Left lung (tissue), 10 donors: Measurements from ENCODE around the gene ROBO2. TPM values are rescaled to one million over a fixed set of nuclear protein-coding genes. Genes with fewer than 3 reads are reported as not detected.

Source experiments
- ATAC-seq: fragments of 200-7000 bp; cut with Tn5 transposase; one replicate; pipeline ENCODE4 v1.9.1; 2020; ENCODE audit warnings: moderate library complexity
- DNase-seq, 4 donors: peaks; one replicate each; pipeline ENCODE4 v3.0.0-alpha.2; 2013 to 2020
- H3K27ac ChIP-seq, 2 donors: fragments of 200-600 bp; sonication (generic) in 1 of 2; one replicate each; pipeline versions ENCODE4 v1.5.0 to v1.8.0; 2020 to 2021
- H3K27me3 ChIP-seq, 2 donors: fragments of 200-600 bp; sonication (generic) in 1 of 2; one replicate each; pipeline versions ENCODE4 v1.5.0 to v1.8.0; 2020 to 2021
- H3K36me3 ChIP-seq, 2 donors: fragments of 200-600 bp; sonication (generic) in 1 of 2; one replicate each; pipeline versions ENCODE4 v1.5.0 to v1.8.0; 2020 to 2021
- H3K4me1 ChIP-seq, 2 donors: fragments of 200-600 bp; one replicate each; pipeline ENCODE4 v1.8.0; 2021
- H3K4me3 ChIP-seq, 2 donors: fragments of 200-600 bp; sonication (generic) in 1 of 2; one replicate each; pipeline versions ENCODE4 v1.5.0 to v1.8.0; 2020 to 2021; ENCODE audit warnings: mild to moderate bottlenecking in 1 of 2
- H3K9me3 ChIP-seq, 2 donors: fragments of 200-600 bp; sonication (generic) in 1 of 2; one replicate each; pipeline versions ENCODE4 v1.5.0 to v1.8.0; 2020 to 2021
- intact Hi-C, 2 donors: fragments of 100-400 bp; cut with DNase I; formaldehyde crosslinking; loops; one replicate each; pipeline versions ENCODE4 v1.11.2 to v1.14.2; 2022
- polyA plus RNA-seq, 6 donors: library from polyadenylated mRNA; unstranded; fragments of 120-200 nt; gene quantifications; one replicate each; pipeline ENCODE4 v1.2.1, GENCODE V29; 2013; ENCODE audit not compliant: insufficient read length in 6 of 6
- total RNA-seq, 2 donors: library from RNA; stranded (reverse); fragmentation: NEBNext Ultra II Directional; extraction: Animal tissue kit (Norgen Biotek cat#: 25700); gene quantifications; one replicate each; pipeline ENCODE4 v1.2.1, GENCODE V29; 2021
- TF ChIP-seq, protein P1 (sequence below), 2 donors: fragments of 200-600 bp; sonication (generic) in 1 of 2; IDR thresholded peaks; one replicate each; pipeline versions ENCODE4 v1.5.0 to v1.8.0; 2021; ENCODE audit warnings: antibody characterized with exemption in 2 of 2
- donor health status: DM: no; HTN: yes; CAD: no.
- donor health status: DM: no; HTN: no; CAD: no.

Gene ROBO2
- total and polyA plus RNA-seq, 8 donors, result 4.9 to 66.2 (median 51.1) TPM

DNA sequence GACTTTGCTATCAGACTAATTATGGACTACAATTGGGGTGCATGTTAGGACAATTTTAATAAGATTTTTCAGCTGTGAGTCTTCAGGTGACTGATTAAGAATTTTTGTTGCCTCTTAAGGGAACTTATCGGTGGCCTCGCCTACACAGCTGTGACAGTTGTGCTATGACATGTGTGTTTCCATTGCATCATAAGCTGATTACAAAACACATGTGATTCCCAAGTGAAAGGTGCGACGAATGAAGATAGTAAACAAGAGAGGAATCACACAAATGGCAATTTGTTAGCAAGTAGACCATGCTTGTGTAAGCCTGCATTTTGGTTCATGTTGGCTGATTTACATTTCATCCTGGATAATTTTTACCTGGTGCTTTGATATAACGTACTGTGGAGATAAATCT is 8.3 kb downstream of the ROBO2 start:
- Histone ChIP-seq H3K27ac (no peak overlapping the region), H3K27me3 (no peaks in the 10 kb centered on the region), H3K4me3 (no peak overlapping the region), H3K4me1 (no peaks in the 10 kb centered on the region), H3K36me3 (no peaks in the 10 kb centered on the region), H3K9me3 (no peaks in the 10 kb centered on the region)
- TF ChIP-seq, protein P1, sequence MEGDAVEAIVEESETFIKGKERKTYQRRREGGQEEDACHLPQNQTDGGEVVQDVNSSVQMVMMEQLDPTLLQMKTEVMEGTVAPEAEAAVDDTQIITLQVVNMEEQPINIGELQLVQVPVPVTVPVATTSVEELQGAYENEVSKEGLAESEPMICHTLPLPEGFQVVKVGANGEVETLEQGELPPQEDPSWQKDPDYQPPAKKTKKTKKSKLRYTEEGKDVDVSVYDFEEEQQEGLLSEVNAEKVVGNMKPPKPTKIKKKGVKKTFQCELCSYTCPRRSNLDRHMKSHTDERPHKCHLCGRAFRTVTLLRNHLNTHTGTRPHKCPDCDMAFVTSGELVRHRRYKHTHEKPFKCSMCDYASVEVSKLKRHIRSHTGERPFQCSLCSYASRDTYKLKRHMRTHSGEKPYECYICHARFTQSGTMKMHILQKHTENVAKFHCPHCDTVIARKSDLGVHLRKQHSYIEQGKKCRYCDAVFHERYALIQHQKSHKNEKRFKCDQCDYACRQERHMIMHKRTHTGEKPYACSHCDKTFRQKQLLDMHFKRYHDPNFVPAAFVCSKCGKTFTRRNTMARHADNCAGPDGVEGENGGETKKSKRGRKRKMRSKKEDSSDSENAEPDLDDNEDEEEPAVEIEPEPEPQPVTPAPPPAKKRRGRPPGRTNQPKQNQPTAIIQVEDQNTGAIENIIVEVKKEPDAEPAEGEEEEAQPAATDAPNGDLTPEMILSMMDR (IDR thresholded peaks at IDR 0.05), result no peak
- intact Hi-C loops, result no loop called here
- no peak for DNase-seq
- ATAC-seq, result no peak

DNA sequence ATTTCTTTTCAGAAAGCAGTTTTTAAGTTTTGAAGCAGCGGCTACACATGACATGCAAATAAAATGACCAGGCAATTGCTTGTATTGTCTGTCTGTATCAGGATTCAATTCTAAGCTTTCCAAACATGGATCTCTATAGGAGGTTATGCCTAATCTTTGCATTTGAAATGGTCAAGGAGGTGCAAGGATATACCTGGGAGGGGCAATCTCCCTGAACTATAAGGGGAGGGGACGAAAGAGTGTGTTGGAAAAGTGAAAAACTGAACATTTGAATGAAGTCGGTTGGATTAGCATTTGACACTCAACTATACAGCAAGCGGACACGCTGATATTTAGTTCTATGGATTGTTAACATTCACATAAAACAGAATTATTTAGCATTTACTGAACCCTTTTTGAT is 11.7 kb downstream of the ROBO2 start:
- TF ChIP-seq, protein P1 (IDR thresholded peaks at IDR 0.05), result no peak
- Histone ChIP-seq H3K9me3 (no peaks in the 10 kb centered on the region), H3K36me3 (no peaks in the 10 kb centered on the region), H3K4me1 (no peaks in the 10 kb centered on the region), H3K4me3 (no peak overlapping the region), H3K27ac (no peak overlapping the region), H3K27me3 (no peaks in the 10 kb centered on the region)
- no peak for ATAC-seq
- DNase-seq, result no peak
- intact Hi-C loops, result no loop called here

DNA sequence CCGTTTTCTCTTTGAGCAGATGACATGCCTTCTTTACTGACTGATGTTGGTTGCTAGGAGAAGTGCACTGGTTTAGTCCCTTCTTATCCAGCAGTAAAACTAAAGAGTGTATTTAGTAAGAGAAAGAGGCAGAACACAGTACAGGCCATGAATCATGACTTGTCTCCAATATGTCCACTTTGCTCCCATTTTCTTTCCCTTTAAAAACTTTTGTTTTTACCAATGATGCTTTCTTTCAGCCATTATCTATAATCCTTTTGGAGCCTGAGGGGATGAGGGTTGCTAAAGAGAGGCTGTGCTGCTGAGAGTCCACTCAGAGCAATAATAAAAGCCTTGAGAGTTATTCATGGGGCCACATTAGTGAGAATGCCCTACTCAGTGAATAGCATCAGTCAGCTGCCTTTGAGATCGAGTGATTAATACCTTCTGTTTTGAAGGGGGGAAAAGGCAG is 12.2 kb downstream of the ROBO2 start:
- TF ChIP-seq, protein P1 (IDR thresholded peaks at IDR 0.05), result no peak
- no peak for DNase-seq
- Histone ChIP-seq H3K36me3 (no peaks in the 10 kb centered on the region), H3K4me3 (no peak overlapping the region), H3K9me3 (no peaks in the 10 kb centered on the region), H3K27me3 (no peaks in the 10 kb centered on the region), H3K4me1 (no peaks in the 10 kb centered on the region), H3K27ac (no peak overlapping the region)
- intact Hi-C loops, result no loop called here
- ATAC-seq, result no peak

DNA sequence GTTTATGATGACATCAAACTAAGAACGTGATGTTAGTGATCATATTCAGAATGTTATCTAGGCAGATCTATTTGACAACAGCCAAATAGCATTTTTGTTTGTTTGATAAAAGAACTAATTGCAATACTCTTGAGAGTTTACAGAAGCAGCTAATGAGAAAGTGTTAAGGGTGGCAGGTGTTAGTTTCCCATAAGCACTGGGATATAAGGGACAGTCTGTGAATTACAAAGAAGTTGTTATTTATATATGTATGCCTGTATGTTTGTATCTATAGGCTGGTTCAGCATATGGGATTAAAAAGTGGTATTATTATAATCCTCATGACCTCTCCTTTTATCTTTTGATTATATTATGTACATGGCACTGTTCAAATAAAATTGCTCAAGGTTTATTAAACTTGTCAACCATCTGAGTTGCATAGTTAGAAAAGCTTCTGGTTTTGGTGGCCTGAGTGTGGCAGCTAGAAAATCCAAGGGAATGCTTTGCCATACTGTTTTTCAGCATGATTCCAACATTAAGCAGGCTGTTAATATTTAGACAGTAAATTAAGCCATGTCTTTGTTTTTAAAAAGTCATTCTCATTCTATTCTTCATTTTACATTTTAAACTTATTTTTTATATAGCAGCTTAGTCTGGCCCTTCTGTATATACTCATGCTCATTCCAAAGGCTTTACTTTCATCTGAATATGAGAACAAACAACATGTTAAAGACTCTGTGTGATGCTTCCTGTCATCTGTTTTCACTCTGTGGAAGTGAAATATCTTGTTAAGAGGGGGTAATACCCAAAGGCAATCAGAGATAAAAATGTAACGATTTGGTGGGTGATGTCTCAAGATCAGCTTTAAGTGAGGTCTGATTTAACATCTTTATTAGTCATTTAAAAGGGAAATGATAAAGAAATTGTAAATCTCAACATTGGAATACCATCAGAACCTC is 13.1 kb downstream of the ROBO2 start:
- Histone ChIP-seq H3K9me3 (no peaks in the 10 kb centered on the region), H3K27ac (no peak overlapping the region), H3K4me1 (no peaks in the 10 kb centered on the region), H3K4me3 (no peak overlapping the region), H3K36me3 (no peaks in the 10 kb centered on the region), H3K27me3 (no peaks in the 10 kb centered on the region)
- no peak for DNase-seq
- ATAC-seq, result no peak
- intact Hi-C loops, result no loop called here
- TF ChIP-seq, protein P1 (IDR thresholded peaks at IDR 0.05), result no peak

DNA sequence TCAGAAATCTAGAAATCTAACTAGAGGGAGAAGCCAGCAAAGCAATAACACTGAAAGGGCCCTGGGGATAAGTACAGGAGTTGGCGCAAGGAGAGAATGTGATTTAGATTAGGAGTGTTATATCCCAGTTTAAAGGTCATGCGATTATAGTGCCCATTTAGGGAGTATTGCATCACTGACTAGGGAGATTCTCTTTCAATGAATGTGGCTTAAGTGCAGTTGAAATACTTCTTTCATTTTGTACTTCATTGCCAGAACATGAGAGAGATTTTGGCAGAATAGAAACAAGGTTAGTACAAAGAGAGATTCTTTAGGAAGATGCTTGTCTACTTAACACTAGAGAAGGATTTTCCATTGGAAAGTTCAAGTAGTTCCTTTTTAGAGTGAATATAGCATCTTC is 13.9 kb downstream of the ROBO2 start:
- DNase-seq (no peak), ATAC-seq (no peak)
- Histone ChIP-seq H3K9me3 (no peaks in the 10 kb centered on the region), H3K27ac (no peak overlapping the region), H3K4me1 (no peaks in the 10 kb centered on the region), H3K27me3 (no peaks in the 10 kb centered on the region), H3K4me3 (no peak overlapping the region), H3K36me3 (no peaks in the 10 kb centered on the region)
- intact Hi-C loops, result no loop called here
- TF ChIP-seq, protein P1 (IDR thresholded peaks at IDR 0.05), result no peak
